Left colon (tissue), 2 donors: ENCODE results near the gene FHOD3. TPM values are rescaled to one million over a fixed set of nuclear protein-coding genes. Genes with fewer than 3 reads are reported as not detected.

ENCODE experiments used
- ATAC-seq: fragments of 200-7000 bp; cut with Tn5 transposase; one replicate; pipeline ENCODE4 v1.9.1; 2020; ENCODE audit warnings: mild to moderate bottlenecking, moderate library complexity
- DNase-seq, 2 donors: peaks; one replicate each; pipeline ENCODE4 v3.0.0-alpha.2; 2020
- intact Hi-C, 2 donors: fragments of 100-400 bp; cut with DNase I in 1 of 2; cut with micrococcal nuclease in 1 of 2; formaldehyde crosslinking; loops; one replicate each; pipeline versions ENCODE4 v1.11.2 to v1.14.0; 2022; cut with DNase I, micrococcal nuclease
- total RNA-seq, 2 donors: library from RNA; stranded (reverse); fragmentation: NEBNext Ultra II Directional; extraction: Animal tissue kit (Norgen Biotek cat#: 25700); gene quantifications; one replicate each; pipeline ENCODE4 v1.2.1, GENCODE V29; 2021
- donor health status: DM: no; HTN: no; CAD: no.
- donor health status: DM: yes; HTN: yes; CAD: no.

The FHOD3 gene
- total RNA-seq, 2 donors from 2014 or later: 1.3 to 5.1 TPM

DNA sequence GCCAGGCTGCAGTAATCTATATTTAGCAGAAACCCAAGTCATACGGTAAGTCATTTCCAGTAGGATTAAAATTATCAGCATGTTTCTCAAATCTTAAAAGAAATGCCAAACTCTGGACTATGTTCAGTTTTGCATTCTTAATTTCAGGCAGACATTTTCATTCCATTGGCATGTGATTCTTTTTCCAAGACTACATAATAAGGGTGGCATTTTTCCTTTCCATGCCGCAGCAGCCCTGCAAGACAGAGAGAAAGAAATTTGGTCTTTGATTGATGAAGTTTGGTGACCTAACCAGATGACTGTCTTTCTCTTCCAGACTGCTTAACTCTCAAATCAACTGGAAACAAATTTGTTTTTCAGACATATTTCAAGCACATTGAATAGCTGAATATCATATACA lies 118.1 kb downstream of the FHOD3 start:
- no peak for DNase-seq
- intact Hi-C loops: no loop called here
- ATAC-seq: no peak

DNA sequence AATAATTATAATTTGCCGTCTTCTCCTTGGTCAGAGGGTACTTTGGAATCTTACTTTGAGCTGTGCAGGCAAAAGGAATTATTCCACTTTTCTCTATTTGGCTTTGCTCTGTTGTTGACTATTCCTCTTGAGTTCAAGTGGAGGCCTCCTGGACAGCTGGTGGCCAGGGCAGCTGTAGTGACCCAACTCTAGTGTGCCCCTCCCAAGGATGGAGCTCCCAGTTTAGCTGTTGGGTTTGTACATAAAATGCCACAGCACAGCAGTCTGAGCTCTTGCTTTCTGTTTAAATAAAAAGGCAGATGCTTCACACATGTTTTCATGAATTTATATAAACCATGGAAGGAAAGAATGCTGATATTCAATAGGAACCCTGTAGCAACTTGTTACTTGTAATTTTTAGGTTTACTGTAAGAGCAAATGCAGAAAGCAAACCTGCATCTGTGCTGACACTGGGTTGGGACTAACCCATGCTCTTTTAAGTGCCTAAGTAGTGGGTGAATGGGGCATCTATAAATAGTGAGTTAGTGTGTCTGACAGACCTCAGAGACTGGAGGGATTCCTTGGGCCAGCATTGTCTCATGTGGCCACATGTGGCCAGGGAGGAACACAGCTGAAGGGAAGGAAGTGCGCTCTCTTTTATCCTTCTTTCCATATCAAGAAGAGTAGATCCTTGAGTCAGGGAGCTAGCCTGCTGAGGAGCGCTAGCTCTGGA lies 121.8 kb downstream of the FHOD3 start:
- DNase-seq: no peak
- no peak for ATAC-seq
- intact Hi-C loops: no loop called here

DNA sequence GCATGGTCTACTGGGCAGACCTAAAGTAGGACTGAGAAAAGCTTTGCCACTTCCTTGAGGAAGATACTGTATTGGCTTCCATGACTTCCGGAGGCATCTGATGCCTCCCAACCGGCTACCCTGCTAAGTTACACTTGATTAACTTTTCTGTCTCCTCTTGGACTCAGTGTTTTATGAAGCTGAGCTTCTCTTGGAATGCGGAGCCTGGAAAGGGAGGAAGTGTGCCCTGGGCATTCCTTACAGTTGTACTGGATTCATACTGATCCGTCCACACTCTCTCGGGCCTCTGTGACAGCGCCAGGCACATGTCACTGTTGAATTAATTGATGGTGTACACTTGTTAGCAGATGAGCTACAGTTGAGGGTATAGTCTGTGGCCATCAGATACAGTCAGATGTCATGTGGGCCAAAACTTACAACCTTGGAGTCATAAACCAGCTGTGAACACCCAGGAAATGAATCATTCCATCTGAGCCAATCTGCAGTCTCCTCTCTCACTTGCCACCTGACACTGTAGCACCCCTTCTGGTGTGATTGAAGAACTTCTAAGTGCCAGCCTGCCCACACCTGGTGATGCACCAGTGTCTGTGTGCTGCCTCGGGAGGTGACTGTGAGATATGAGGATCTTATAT lies 122.5 kb downstream of the FHOD3 start:
- no peak for DNase-seq
- peak; percentile 97 for ATAC-seq
- intact Hi-C loops: no loop called here

DNA sequence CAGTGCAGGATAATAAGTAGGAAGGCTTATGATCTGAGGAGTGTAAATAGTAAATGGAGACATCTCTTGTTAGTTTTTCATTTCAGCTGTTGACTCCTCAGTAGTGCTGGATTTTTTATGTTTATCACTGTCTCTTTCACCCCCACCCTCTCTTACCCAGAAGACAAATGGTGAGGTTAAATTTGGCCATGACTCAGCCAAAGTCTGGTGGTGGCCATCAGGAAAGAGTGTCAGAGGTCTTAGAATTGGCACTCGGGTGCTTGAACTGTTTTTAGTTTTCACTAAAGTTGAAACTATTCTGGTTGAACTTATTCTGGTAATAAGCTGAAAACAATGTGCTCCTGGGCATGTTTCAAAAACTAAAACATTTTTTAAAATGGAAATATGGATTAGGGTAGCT lies 123.3 kb downstream of the FHOD3 start:
- no peak for ATAC-seq
- DNase-seq: no peak
- intact Hi-C loops: no loop called here

DNA sequence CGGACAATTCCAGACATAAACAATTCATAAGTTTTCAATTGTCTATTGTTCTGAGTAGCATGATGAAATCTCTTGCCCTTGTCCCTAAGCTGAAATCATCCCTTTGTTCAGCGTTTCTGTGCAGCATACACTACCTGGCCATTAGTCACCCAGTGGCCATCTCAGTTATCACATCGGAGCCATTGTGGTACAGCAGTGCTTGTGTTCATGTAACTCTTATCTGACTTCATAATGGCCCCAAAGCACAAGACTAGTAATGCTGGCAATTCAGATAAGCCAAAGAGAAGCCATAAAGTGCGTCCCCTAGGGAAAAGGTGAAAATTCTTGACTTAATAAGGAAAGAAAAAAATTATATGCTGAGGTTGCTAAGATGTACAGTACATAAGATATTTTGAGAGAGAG lies 127.2 kb downstream of the FHOD3 start:
- intact Hi-C loops: no loop called here
- no peak for DNase-seq

DNA sequence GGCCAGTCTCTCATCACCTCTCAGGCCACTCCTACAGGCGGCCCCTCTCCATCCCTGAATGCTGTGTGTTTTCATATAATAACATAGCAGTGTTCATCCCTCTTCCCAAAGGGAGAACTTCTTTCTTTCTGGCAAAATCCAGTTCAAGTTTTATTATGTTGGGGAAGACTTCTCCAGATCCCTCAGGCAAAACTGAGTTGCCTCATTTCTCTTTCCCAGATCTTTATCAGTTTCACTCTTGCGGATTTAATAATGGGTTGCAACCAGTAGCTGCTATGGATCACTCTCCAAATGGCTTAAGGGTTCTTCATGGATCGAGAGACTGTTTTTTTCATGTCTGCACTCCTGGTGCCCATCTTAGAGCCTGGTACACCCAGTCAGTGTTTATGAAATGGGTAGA lies 129.9 kb downstream of the FHOD3 start:
- DNase-seq (no peak), ATAC-seq (no peak)
- intact Hi-C loops: no loop called here

More for the DNA sequence above, 127.2 kb downstream of the FHOD3 start:
- no peak for ATAC-seq

DNA sequence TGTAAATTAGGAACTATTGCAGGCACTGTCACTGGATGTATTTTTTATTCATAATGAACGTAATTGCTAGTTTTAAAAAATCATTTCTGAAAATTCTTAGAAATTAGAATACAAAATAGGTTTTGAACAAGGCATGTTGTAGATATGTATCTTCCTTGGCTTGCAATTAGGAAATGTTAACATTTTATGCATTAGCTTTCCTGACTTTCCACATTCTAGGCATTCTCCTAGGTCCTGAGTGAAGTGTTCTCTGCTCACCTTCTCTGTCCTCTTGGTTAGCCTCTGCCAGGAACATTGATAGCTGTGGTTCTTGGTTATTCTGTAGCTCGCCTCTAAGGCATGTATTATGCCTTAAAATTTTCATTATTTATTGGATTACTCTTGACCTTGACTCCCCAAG lies 130.3 kb downstream of the FHOD3 start:
- no peak for ATAC-seq
- no peak for DNase-seq
- intact Hi-C loops: no loop called here

DNA sequence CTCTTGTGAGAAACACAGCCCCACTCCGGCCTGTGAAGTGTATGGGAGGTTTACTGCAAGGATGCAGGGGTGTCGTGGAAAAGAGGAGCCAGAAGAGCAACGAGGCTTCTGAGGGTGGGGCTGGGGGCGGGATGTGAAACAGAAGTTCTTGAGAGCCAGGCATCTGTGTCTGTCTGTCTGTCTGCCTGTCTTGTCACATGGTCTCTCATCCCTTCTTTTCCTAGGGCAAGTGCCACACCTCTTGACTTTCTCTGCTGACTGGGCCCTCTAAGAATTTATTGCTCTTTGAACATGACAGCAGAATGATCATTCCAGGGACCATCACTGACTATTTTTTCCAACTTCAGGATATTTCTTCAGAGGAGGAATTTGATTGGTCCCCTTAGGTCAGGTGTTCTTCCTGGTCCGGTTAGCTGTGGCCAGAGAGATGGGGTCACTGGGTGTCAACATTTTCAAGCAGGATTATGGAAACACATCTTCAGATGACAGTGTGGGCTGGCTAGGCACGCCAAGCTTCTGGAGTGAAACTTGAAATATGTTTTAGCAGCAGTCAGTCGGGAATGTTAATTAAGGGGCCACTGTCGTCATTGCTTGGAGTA lies 131.0 kb downstream of the FHOD3 start:
- DNase-seq (no peak), ATAC-seq (no peak)
- intact Hi-C loops: no loop called here

DNA sequence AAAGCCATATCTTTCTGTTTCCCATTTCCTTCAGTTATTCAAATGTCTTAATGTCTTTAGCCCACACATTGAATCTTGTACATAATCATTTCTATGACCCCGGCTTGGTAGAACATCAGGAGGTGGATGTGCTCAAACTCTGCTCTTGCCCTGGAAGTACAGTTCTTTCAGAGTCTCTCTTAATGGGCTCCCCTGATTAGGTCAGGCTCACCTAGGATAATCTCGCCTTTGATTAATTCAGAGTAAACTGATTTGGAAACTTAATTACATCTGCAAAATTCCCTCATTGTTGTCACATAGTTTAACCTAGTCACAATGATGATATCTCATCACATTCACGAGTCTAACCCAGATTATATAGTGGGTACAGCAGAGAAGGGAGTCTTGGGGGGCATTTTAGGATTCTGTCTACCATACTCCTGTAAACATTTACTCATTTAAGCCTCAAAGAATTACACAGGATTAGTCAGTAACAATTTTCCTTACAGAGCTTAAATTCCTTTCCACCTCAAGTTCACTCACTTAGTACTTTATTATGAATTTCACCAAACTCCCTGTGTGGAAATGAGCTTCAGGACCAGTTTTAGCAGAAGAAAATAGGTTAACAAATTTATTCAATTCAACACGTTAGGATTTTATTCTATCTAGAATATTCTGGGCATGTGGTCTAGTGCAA lies 135.5 kb downstream of the FHOD3 start:
- DNase-seq: no peak
- no peak for ATAC-seq
- intact Hi-C loops: no loop called here

DNA sequence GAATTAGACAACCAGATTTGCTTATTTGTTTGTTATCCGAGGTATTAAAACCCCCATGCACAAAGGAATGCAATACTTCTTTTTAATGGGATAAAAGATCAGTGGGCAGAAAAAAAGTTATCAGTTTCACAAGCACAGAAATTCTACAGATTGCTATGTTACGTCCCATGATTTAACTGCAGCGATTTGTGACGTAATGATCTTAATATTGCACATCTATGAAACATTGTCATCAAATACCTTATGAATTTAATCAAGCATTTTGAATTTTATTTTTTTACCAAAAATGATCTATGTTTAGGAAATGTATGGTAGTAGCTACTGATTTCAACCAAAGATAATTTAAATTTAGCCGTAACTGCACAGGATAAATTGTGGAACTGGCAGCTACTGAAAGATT lies 138.9 kb downstream of the FHOD3 start:
- DNase-seq: no peak
- intact Hi-C loops: no loop called here
- ATAC-seq: no peak

DNA sequence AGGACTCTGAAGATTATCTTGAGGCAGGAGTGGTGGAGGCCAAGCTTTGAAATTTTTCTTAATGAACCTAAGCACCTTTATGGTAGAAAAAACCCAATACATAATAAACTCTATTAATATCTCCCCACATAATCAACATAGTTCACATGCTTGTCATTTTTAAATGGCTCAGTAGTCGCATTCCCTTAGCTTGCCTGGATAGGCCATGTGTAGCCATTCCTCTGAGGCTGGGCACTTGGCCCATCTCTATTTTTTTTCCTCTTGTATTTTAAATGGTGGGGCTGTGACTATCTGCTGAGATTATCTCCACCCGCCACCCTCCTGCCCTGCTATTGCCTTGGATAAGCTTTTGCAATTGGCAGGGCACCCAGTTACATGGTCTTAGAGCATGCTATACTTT lies 143.1 kb downstream of the FHOD3 start:
- ATAC-seq (no peak), DNase-seq (no peak)
- intact Hi-C loops: no loop called here

DNA sequence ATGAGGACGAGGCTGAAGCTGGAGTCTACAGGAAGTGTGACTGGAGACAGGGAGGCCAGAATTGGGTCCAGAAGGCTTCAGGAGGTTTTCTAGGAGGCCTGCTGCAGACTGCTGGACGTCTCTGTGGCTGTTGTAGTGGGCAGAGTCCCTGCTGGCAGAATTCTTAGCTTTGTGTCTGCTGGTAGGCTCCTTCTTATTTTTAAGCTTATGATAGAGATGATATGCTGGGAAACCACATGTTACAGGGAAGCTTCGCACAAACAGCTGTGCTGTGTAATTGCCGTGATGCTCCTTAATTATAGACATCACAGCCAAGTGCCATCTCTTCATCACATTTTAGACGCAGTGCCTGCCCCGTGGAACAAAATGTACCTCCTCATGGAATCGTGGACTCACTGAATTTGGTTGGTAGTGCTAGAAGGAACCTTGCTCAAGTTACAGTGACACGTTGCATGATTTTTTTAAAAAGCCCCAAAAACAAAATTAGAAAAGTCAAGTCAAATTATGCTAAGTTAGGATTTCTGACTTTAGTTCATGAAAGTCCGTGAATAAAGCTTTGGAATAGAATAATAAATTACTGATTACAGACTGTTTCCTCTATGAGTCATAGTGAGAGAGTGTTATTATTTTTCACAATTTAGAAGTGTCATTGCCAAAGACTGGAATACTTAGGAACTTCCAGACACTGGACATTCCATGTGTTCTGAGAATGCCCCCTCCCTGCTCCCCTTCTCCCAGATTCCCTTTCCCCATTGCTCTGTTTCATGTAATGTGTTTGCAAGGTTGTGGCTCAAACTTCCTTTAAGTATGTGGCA lies 144.1 kb downstream of the FHOD3 start:
- intact Hi-C loops: no loop called here
- no peak for ATAC-seq
- no peak for DNase-seq

DNA sequence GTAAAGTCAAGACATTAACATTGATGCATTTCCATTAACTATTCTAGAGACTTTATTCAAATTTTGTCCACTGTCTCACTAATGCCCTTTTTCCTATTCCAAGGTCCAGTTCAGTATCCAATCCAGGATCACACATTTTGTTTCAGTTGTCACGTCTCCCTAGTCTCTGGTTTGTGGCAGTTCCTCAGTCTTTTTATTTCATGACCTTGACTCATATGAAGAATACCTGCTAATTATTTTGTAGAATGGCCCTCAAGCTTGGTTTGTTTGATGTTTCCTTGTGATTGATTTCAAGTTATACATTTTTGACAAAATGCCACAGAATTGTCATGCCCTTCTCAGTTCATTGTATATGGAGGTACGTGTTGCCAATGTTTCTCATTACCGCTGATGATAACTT lies 145.2 kb downstream of the FHOD3 start:
- intact Hi-C loops: no loop called here
- no peak for ATAC-seq
- no peak for DNase-seq

DNA sequence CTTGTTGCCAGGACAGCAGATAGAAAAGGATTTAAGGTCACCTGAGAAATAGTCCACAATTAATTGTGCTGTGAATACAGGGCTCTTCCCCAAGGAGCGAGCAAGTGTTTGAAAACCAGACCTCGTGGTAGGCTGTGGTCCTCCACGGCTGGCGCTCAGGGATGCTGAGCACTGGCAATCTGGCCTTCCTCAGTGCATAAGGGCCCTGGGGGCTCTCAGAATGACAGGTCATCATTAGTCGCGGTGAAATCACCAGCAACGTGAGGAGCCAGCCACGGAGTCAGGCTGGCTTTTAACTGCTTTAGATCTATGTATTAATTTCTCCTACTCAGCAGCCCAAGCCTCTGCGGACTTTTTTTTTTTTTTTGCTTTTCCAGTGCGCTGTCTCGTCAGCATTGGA lies 148.5 kb downstream of the FHOD3 start:
- DNase-seq: no peak
- ATAC-seq: no peak
- intact Hi-C loops: no loop called here

DNA sequence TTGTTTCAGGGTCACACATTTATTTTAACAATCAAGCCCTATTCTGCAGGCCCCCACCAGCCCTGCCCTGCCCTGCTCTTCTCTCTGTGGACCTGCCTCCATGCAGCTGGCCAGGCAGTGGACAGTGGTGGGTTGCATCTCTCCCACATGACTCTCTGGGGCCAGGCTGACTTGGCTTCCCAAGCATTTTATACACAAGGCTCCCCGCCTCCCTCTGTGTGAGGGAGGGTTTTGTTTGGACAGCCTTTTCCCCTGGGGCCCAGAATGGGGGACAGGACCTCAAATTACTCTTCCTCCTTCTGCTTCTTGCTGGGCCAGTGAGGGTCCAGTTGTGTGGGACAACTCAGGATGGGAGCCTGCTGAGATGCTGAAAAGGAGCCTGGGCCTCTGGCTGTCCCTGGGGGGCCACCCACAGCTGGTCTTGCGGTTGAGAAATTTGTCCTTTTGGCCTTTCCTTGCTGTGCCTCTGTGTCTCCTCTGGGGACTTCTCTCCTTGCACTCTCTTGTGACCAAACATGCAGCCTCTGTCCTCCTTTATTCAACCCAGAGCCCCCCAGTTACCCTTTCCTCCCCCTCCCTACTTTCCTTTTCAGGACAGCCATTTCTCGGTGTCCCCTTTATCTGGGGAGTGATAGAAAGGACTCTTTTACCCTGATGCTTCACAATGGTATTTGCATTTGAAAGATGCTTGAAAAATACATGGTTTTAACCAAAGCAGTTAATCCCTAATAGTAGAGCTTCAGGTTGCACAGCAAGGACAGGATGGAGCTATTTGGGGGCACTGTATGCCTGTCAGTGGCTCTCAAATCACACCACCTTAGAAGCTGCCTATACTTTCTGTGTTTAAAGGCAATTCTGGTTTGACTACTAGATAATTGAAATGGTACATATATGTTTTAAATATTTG lies 151.1 kb downstream of the FHOD3 start:
- intact Hi-C loops: no loop called here

DNA sequence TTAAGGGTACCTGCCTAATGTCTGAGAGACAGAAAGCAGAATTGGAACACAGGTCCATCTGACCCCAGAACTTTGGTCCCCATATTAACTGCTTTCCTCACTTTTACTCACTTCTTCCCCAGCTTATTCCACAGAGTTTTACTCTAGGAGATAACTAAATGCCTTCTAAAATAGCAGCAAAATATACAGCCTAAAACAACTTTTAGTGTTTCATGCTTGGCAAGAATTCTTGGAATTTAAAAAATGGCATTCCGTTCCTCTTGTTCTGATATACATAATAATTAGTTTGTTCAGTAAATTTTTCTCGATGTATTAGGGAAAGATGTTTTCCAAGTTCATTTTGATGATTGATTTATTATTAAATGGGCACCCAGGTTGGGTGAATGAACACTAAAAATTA lies 151.9 kb downstream of the FHOD3 start:
- ATAC-seq (no peak), DNase-seq (no peak)
- intact Hi-C loops: no loop called here

More for the DNA sequence above, 151.1 kb downstream of the FHOD3 start:
- ATAC-seq (no peak), DNase-seq (no peak)

DNA sequence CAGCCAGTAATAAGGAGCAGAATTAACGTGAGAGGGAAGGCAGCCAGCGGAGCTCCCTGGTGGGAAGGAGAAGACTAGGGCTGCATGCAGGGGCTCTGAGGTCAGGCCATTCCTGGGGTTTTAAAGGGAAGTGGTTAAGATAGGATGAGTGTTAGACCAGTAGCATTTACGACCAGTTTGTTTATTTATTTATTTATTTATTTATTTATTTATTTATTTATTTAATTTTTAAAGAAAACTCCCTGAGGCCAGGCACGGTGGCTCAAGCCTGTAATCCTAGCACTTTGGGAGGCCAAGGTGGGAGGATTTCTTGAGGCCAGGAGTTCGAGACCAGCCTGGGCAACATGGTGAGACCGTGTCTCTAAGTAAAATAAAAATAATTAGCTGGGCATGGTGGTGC lies 152.8 kb downstream of the FHOD3 start:
- intact Hi-C loops: no loop called here
- DNase-seq: no peak
- ATAC-seq: no peak
